HG03196 (cell line): ENCODE measurements around the gene SLC41A3.
"Not testable (repeated sequence)": the region's sequence is repeated elsewhere in the genome, so short reads cannot be mapped to it uniquely, and the experiment has no call there.

Experiments
- ATAC-seq: cut with Tn5 transposase; IDR thresholded peaks from one replicate; pipeline ENCODE4 v1.9.1; 2021; ENCODE audit not compliant: unreplicated experiment

SLC41A3 gene

GRCh38 chr3:126056681-126057500 lies 27.0 kb downstream of the SLC41A3 start:
- ATAC-seq, result no peak

- ATAC-seq, result no peak
These were observed 27.8 kb downstream of the SLC41A3 start for GRCh38 chr3:126056088-126056487.

- no peak for ATAC-seq
These were observed 29.1 kb downstream of the SLC41A3 start for GRCh38 chr3:126054870-126055269.

GRCh38 chr3:126053949-126054569 lies 29.9 kb downstream of the SLC41A3 start:
- ATAC-seq, result no peak

GRCh38 chr3:126053513-126053912 lies 30.4 kb downstream of the SLC41A3 start:
- no peak for ATAC-seq

- ATAC-seq, result no peak
These were observed 31.5 kb downstream of the SLC41A3 start for GRCh38 chr3:126052196-126053058.

- no peak for ATAC-seq
These were observed 32.2 kb downstream of the SLC41A3 start for GRCh38 chr3:126051741-126052140.

GRCh38 chr3:126051234-126051633 lies 32.7 kb downstream of the SLC41A3 start:
- no peak for ATAC-seq

GRCh38 chr3:126050626-126051025 lies 33.3 kb downstream of the SLC41A3 start:
- no peak for ATAC-seq

GRCh38 chr3:126050050-126050392 lies 33.9 kb downstream of the SLC41A3 start:
- ATAC-seq, result no peak

GRCh38 chr3:126049289-126050049 lies 34.5 kb downstream of the SLC41A3 start:
- ATAC-seq, result no peak

- no peak for ATAC-seq
These were observed 43.5 kb downstream of the SLC41A3 start for GRCh38 chr3:126040386-126040785.

- ATAC-seq, result no peak
These were observed 44.1 kb downstream of the SLC41A3 start for GRCh38 chr3:126039870-126040269.

GRCh38 chr3:126038791-126039190 lies 45.1 kb downstream of the SLC41A3 start:
- not testable (repeated sequence) for ATAC-seq

- no peak for ATAC-seq
These were observed 47.8 kb downstream of the SLC41A3 start for GRCh38 chr3:126036056-126036549.

GRCh38 chr3:126035362-126036050 lies 48.4 kb downstream of the SLC41A3 start:
- no peak for ATAC-seq

- no peak for ATAC-seq
These were observed 49.2 kb downstream of the SLC41A3 start for GRCh38 chr3:126034481-126035361.

GRCh38 chr3:126033765-126034164 lies 50.2 kb downstream of the SLC41A3 start:
- no peak for ATAC-seq

GRCh38 chr3:126033051-126033745 lies 50.7 kb downstream of the SLC41A3 start:
- ATAC-seq, result no peak
